Measurements from ENCODE around the gene CEACAM1. TPM values are rescaled to one million over a fixed set of nuclear protein-coding genes. Genes with fewer than 3 reads are reported as not detected.
"Not testable (repeated sequence)": the region's sequence is repeated elsewhere in the genome, so short reads cannot be mapped to it uniquely, and the experiment has no call there.

CEACAM1 gene
- total RNA-seq, 1 donor from 2014 or later, result 4.3 TPM

GRCh38 chr19:42521346-42522030 is 6.8 kb downstream of the CEACAM1 start:
- ATAC-seq (no peak), DNase-seq (ENCODE audit: missing footprints) (no peak)
- intact Hi-C loops (cut with DNase I), result no loop called here

- ATAC-seq (no peak), DNase-seq (ENCODE audit: missing footprints) (no peak)
- intact Hi-C loops (cut with DNase I), result no loop called here
Observed at GRCh38 chr19:42519108-42519507, 9.2 kb downstream of the CEACAM1 start.

- DNase-seq (ENCODE audit: missing footprints), result no peak
- intact Hi-C loops (cut with DNase I), result no loop called here
Observed at GRCh38 chr19:42516771-42517170, 11.5 kb downstream of the CEACAM1 start.

GRCh38 chr19:42515241-42515832 is 12.9 kb downstream of the CEACAM1 start:
- intact Hi-C loops (cut with DNase I), result no loop called here
- ATAC-seq (no peak), DNase-seq (ENCODE audit: missing footprints) (no peak)

More at GRCh38 chr19:42516771-42517170, 11.5 kb downstream of the CEACAM1 start:
- no peak for ATAC-seq

GRCh38 chr19:42514449-42514848 is 13.8 kb downstream of the CEACAM1 start:
- intact Hi-C loops (cut with DNase I), result no loop called here
- DNase-seq (ENCODE audit: missing footprints) (no peak), ATAC-seq (no peak)

GRCh38 chr19:42512743-42513304 is 15.5 kb downstream of the CEACAM1 start:
- ATAC-seq, result no peak
- intact Hi-C loops (cut with DNase I), result no loop called here
- no peak for DNase-seq (ENCODE audit: missing footprints)

GRCh38 chr19:42512130-42512636 is 16.1 kb downstream of the CEACAM1 start:
- intact Hi-C loops (cut with DNase I), result no loop called here
- DNase-seq (ENCODE audit: missing footprints), result no peak
- ATAC-seq, result no peak

GRCh38 chr19:42511340-42511739 is 16.9 kb downstream of the CEACAM1 start:
- DNase-seq (ENCODE audit: missing footprints) (no peak), ATAC-seq (no peak)
- intact Hi-C loops (cut with DNase I), result no loop called here

GRCh38 chr19:42508892-42509444 is 19.3 kb downstream of the CEACAM1 start:
- ATAC-seq, result no peak
- DNase-seq (ENCODE audit: missing footprints), result no peak
- intact Hi-C loops (cut with DNase I), result no loop called here

GRCh38 chr19:42505066-42505465 is 23.2 kb downstream of the CEACAM1 start:
- no peak for DNase-seq (ENCODE audit: missing footprints)
- ATAC-seq, result no peak
- intact Hi-C loops (cut with DNase I), result no loop called here

GRCh38 chr19:42501733-42502132 is 26.5 kb downstream of the CEACAM1 start:
- DNase-seq (ENCODE audit: missing footprints), result no peak
- ATAC-seq, result no peak
- intact Hi-C loops (cut with DNase I), result no loop called here

GRCh38 chr19:42501243-42501642 is 27.0 kb downstream of the CEACAM1 start:
- DNase-seq (ENCODE audit: missing footprints); ATAC-seq; intact Hi-C loops (cut with DNase I): not testable (repeated sequence)

GRCh38 chr19:42498169-42498757 is 30.0 kb downstream of the CEACAM1 start:
- intact Hi-C loops (cut with DNase I), result no loop called here
- no peak for ATAC-seq
- DNase-seq (ENCODE audit: missing footprints), result no peak

- DNase-seq (ENCODE audit: missing footprints) (no peak), ATAC-seq (no peak)
- intact Hi-C loops (cut with DNase I), result no loop called here
Observed at GRCh38 chr19:42497492-42498168, 30.7 kb downstream of the CEACAM1 start.

- no peak for ATAC-seq
- no peak for DNase-seq (ENCODE audit: missing footprints)
- intact Hi-C loops (cut with DNase I), result no loop called here
Observed at GRCh38 chr19:42496460-42497133, 31.7 kb downstream of the CEACAM1 start.

GRCh38 chr19:42495663-42496062 is 32.6 kb downstream of the CEACAM1 start:
- DNase-seq (ENCODE audit: missing footprints) (no peak), ATAC-seq (no peak)
- intact Hi-C loops (cut with DNase I), result no loop called here

GRCh38 chr19:42494321-42494720 is 34.0 kb downstream of the CEACAM1 start:
- ATAC-seq, result no peak
- DNase-seq (ENCODE audit: missing footprints), result no peak
- intact Hi-C loops (cut with DNase I), result no loop called here

GRCh38 chr19:42488783-42489521 is 39.3 kb downstream of the CEACAM1 start:
- intact Hi-C loops (cut with DNase I), result no loop called here
- no peak for DNase-seq (ENCODE audit: missing footprints)
- no peak for ATAC-seq

Data from Right ventricle myocardium inferior (tissue), 1 donor.